ENCODE data around the gene NMD3. TPM values are rescaled to one million over a fixed set of nuclear protein-coding genes. Genes with fewer than 3 reads are reported as not detected.

The NMD3 gene
- total RNA-seq, 1 donor from 2014 or later: 49.1 TPM

DNA sequence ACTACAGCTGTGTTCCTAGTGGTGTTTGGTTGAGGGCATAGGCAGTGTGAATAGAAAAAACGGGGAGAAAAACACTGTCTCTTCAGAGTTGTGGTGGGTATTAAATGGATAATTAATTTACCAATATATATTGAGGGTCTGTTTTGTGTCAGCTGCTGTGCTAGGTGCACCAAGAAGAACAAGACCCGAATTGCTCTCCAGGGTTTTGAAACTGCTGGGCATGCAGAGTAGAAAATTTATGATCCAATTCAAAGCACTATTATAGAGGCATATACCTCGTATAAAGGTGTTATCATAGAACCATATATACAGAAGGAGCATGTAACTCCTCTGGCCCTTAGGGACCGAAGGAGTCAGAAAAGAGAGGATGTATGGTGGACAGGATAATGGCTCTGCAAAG lies 1.6 kb upstream of the NMD3 start:
- no peaks in the 10 kb centered on the region for H3K27me3 ChIP-seq
- H3K4me1 ChIP-seq: peaks cover 27% of the 10 kb centered on the region
- no peak overlapping the region for H3K4me3 ChIP-seq
- intact Hi-C loops (cut with DNase I): no loop called here
- peaks cover 0 to 4% of the 10 kb centered on the region in 2 donors for H3K36me3 ChIP-seq
- DNase-seq (ENCODE audit: extremely low spot score in 2 of 2): no peak
- no peak overlapping the region for H3K27ac ChIP-seq
- H3K9me3 ChIP-seq: no peaks in the 10 kb centered on the region
- TF ChIP-seq CTCF (IDR thresholded peaks at IDR 0.05) (no peak), POLR2A (IDR thresholded peaks at IDR 0.05) (no peak), POLR2AphosphoS5 (IDR thresholded peaks at IDR 0.05; ENCODE audit: insufficient read depth in 1 of 2, low read depth in 1 of 2) (no peak)

DNA sequence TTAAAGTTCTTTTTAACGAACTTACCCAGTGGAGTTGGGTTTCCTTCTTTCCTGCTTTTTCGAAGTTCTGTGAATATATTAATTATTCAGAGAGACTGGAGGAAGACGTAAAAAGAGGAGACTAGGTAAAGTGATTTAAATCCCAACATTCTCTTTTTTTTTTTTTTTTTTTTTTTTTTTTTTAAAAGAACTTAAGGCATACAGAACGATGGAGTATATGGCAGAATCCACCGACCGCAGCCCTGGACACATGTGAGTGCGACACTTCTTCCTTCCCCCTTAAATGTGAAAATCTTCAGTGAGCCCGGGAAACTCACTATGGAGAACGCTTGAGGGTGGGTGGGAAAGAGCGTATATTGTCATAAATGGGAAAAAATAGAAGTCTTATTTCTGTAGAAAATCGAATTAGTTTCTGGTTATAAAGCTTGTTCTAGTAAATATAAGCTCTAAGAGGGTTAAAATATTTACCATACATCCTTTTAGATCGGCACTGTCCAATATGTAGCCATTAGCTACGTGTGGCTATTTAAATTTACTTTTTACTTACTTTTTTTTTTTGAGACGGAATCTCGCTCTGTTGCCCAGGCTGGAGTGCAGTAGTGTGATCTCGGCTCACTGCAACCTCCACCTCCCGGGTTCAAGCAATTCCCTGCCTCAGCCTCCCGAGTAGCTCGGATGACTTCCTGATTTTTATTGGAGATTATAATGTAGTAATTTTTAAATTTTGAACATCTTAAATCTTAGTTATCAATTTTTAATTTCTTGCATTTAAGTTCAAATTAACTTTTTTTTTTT lies 892 bp downstream of the NMD3 start:
- Histone ChIP-seq H3K27me3 (no peaks in the 10 kb centered on the region), H3K4me1 (peaks cover 42% of the 10 kb centered on the region), H3K27ac (peak overlapping the region; percentile 94), H3K4me3 (peak overlapping the region; percentile 84 to 95), H3K9me3 (no peaks in the 10 kb centered on the region), H3K36me3 (peaks cover 0 to 4% of the 10 kb centered on the region in 2 donors)
- DNase-seq (ENCODE audit: extremely low spot score in 2 of 2): no peak
- intact Hi-C loops (cut with DNase I): no loop called here
- no peak for TF ChIP-seq POLR2A (IDR thresholded peaks at IDR 0.05)
- TF ChIP-seq CTCF (IDR thresholded peaks at IDR 0.05): no peak
- TF ChIP-seq POLR2AphosphoS5 (IDR thresholded peaks at IDR 0.05; ENCODE audit: insufficient read depth in 1 of 2, low read depth in 1 of 2): no peak

- Histone ChIP-seq H3K4me3 (peak overlapping the region; percentile 84 to 95), H3K36me3 (peaks cover 0 to 10% of the 10 kb centered on the region in 2 donors), H3K27me3 (no peaks in the 10 kb centered on the region), H3K9me3 (no peaks in the 10 kb centered on the region), H3K27ac (no peak overlapping the region), H3K4me1 (peaks cover 42% of the 10 kb centered on the region)
- DNase-seq (ENCODE audit: extremely low spot score in 2 of 2): no peak
- intact Hi-C loops (cut with DNase I): no loop called here
- TF ChIP-seq CTCF (IDR thresholded peaks at IDR 0.05) (no peak), POLR2A (IDR thresholded peaks at IDR 0.05) (no peak), POLR2AphosphoS5 (IDR thresholded peaks at IDR 0.05; ENCODE audit: insufficient read depth in 1 of 2, low read depth in 1 of 2) (no peak)
Measured at GRCh38 chr3:161222662-161223061, 1.6 kb downstream of the NMD3 start.

DNA sequence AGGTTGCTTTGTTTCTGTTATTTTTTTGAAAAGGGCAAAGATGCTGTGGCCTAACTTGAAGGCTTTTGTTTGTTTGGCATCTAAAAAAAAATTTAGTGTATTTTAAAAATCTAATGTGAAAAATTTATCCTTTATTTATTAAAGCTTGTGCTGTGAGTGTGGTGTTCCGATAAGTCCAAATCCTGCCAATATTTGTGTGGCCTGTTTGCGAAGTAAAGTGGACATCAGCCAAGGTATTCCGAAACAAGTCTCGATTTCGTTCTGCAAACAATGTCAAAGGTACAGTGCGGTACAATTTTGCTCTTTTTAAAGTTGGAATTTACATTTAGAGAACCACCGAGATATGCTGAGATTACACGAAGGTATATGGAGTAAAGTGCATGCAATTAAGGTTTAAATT lies 3.7 kb downstream of the NMD3 start:
- no peak overlapping the region for H3K4me3 ChIP-seq
- H3K4me1 ChIP-seq: peaks cover 42% of the 10 kb centered on the region
- no peaks in the 10 kb centered on the region for H3K9me3 ChIP-seq
- H3K27me3 ChIP-seq: no peaks in the 10 kb centered on the region
- intact Hi-C loops (cut with DNase I): no loop called here
- DNase-seq (ENCODE audit: extremely low spot score in 2 of 2): no peak
- peaks cover 0 to 18% of the 10 kb centered on the region in 2 donors for H3K36me3 ChIP-seq
- TF ChIP-seq POLR2AphosphoS5 (IDR thresholded peaks at IDR 0.05; ENCODE audit: insufficient read depth in 1 of 2, low read depth in 1 of 2) (no peak), CTCF (IDR thresholded peaks at IDR 0.05) (no peak)
- H3K27ac ChIP-seq: no peak overlapping the region

- intact Hi-C loops (cut with DNase I): no loop called here
- no peaks in the 10 kb centered on the region for H3K27me3 ChIP-seq
- H3K27ac ChIP-seq: no peak overlapping the region
- peaks cover 0 to 37% of the 10 kb centered on the region in 2 donors for H3K36me3 ChIP-seq
- no peak for TF ChIP-seq POLR2A (IDR thresholded peaks at IDR 0.05)
- no peak for DNase-seq (ENCODE audit: extremely low spot score in 2 of 2)
- no peak overlapping the region for H3K4me3 ChIP-seq
- no peaks in the 10 kb centered on the region for H3K9me3 ChIP-seq
- peaks cover 22% of the 10 kb centered on the region for H3K4me1 ChIP-seq
Measured at GRCh38 chr3:161230621-161231171, 9.6 kb downstream of the NMD3 start.

Measured in vagina (tissue), 2 donors.